ENCODE results near the gene ITGA2B.

The ITGA2B gene

DNA sequence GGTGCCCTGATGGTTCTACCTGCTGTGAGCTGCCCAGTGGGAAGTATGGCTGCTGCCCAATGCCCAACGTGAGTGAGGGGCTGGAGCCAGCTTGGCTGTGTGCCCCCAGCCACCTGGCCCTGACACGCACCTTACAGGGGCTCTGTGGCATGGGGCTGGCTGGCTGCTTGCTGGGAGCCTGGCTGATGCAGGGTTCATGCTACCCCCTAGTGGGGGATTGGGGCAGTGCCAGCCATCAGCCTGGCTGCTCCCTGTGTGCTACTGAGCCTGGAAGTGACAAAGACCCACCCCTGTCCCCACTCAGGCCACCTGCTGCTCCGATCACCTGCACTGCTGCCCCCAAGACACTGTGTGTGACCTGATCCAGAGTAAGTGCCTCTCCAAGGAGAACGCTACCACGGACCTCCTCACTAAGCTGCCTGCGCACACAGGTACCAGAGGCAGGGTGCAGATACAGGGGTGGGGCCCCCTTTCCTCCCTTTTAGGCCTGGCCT, 38.7 kb downstream of the ITGA2B start:
- H3K36me3 ChIP-seq (ENCODE audit: insufficient read depth, low read length), result no peaks in the 10 kb centered on the region
- H3K4me3 ChIP-seq (ENCODE audit: low read depth, low read length, poor library complexity, severe bottlenecking), result no peak overlapping the region
- H3K4me1 ChIP-seq (ENCODE audit: insufficient read depth, low read length, severe bottlenecking), result peaks cover 31% of the 10 kb centered on the region
- no peaks in the 10 kb centered on the region for H3F3A ChIP-seq (ENCODE audit: insufficient read depth, low read length)
- no peak overlapping the region for H3K27ac ChIP-seq (ENCODE audit: low read depth, low read length, poor library complexity, severe bottlenecking)
- TF ChIP-seq, protein P1, sequence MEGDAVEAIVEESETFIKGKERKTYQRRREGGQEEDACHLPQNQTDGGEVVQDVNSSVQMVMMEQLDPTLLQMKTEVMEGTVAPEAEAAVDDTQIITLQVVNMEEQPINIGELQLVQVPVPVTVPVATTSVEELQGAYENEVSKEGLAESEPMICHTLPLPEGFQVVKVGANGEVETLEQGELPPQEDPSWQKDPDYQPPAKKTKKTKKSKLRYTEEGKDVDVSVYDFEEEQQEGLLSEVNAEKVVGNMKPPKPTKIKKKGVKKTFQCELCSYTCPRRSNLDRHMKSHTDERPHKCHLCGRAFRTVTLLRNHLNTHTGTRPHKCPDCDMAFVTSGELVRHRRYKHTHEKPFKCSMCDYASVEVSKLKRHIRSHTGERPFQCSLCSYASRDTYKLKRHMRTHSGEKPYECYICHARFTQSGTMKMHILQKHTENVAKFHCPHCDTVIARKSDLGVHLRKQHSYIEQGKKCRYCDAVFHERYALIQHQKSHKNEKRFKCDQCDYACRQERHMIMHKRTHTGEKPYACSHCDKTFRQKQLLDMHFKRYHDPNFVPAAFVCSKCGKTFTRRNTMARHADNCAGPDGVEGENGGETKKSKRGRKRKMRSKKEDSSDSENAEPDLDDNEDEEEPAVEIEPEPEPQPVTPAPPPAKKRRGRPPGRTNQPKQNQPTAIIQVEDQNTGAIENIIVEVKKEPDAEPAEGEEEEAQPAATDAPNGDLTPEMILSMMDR (IDR thresholded peaks at IDR 0.05; ENCODE audit: low read length), result peak; percentile 78
- TF ChIP-seq EZH2 (IDR thresholded peaks at IDR 0.05; ENCODE audit: borderline replicate concordance, low read length), result no peak
- no peak overlapping the region for H3K9ac ChIP-seq (ENCODE audit: low read length)
- H3K9me2 ChIP-seq (ENCODE audit: low read depth, low read length), result no peaks in the 10 kb centered on the region
- no peaks in the 10 kb centered on the region for H3K79me2 ChIP-seq (ENCODE audit: insufficient read depth, low read length)
- H4K20me1 ChIP-seq (ENCODE audit: insufficient read depth, low read length), result no peaks in the 10 kb centered on the region
- H3K4me2 ChIP-seq (ENCODE audit: low read length), result no peak overlapping the region
- no peaks in the 10 kb centered on the region for H3K9me3 ChIP-seq (ENCODE audit: low read length)
- no peak overlapping the region for H2AFZ ChIP-seq (ENCODE audit: low read length)
- no peaks in the 10 kb centered on the region; the same call in 1 of the 2 replicates for H3K27me3 ChIP-seq (ENCODE audit: insufficient read depth, low read length)

DNA sequence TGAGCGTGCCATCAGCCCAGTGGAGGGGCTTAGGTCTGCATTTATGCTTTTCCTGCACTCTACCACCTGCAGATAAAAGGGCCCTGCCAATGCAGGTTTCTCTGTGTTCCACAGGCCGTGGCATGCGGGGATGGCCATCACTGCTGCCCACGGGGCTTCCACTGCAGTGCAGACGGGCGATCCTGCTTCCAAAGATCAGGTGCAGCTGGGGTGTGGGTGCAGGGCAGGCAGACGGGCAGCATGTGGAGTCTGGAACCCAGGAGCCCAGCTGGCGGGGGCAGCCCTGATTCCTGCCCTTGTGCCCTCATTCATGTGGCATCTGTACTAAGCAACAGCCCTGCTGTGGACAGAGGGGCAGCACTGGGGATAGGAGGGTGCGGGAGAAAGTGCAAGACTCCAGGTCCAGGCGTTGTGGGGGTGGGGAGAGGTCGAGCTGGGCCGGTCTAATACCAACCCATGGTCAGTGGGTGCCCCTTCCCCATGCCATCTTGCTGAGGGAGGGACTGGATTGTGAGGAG, 39.8 kb downstream of the ITGA2B start:
- Histone ChIP-seq H3K4me2 (ENCODE audit: low read length) (no peak overlapping the region), H4K20me1 (ENCODE audit: insufficient read depth, low read length) (no peaks in the 10 kb centered on the region), H2AFZ (ENCODE audit: low read length) (no peak overlapping the region), H3K36me3 (ENCODE audit: insufficient read depth, low read length) (no peaks in the 10 kb centered on the region), H3K4me1 (ENCODE audit: insufficient read depth, low read length, severe bottlenecking) (peaks cover 37% of the 10 kb centered on the region), H3K27me3 (ENCODE audit: insufficient read depth, low read length) (no peaks in the 10 kb centered on the region), H3K79me2 (ENCODE audit: insufficient read depth, low read length) (no peaks in the 10 kb centered on the region), H3K9me3 (ENCODE audit: low read length) (no peaks in the 10 kb centered on the region), H3K9me2 (ENCODE audit: low read depth, low read length) (no peaks in the 10 kb centered on the region), H3K9ac (ENCODE audit: low read length) (no peak overlapping the region), H3K27ac (ENCODE audit: low read depth, low read length, poor library complexity, severe bottlenecking) (no peak overlapping the region), H3F3A (ENCODE audit: insufficient read depth, low read length) (no peaks in the 10 kb centered on the region), H3K4me3 (ENCODE audit: low read depth, low read length, poor library complexity, severe bottlenecking) (no peak overlapping the region)
- no peak for TF ChIP-seq EZH2 (IDR thresholded peaks at IDR 0.05; ENCODE audit: borderline replicate concordance, low read length)
- TF ChIP-seq, protein P1 (IDR thresholded peaks at IDR 0.05; ENCODE audit: low read length), result no peak

- H4K20me1 ChIP-seq (ENCODE audit: insufficient read depth, low read length), result no peaks in the 10 kb centered on the region
- TF ChIP-seq, protein P1 (IDR thresholded peaks at IDR 0.05; ENCODE audit: low read length), result no peak
- no peak for TF ChIP-seq EZH2 (IDR thresholded peaks at IDR 0.05; ENCODE audit: borderline replicate concordance, low read length)
- H3K27me3 ChIP-seq (ENCODE audit: insufficient read depth, low read length), result no peaks in the 10 kb centered on the region
- H3K9me2 ChIP-seq (ENCODE audit: low read depth, low read length), result no peaks in the 10 kb centered on the region
- H3K4me2 ChIP-seq (ENCODE audit: low read length), result no peak overlapping the region
- H3K4me1 ChIP-seq (ENCODE audit: insufficient read depth, low read length, severe bottlenecking), result peaks cover 39% of the 10 kb centered on the region
- H3F3A ChIP-seq (ENCODE audit: insufficient read depth, low read length), result no peaks in the 10 kb centered on the region
- no peaks in the 10 kb centered on the region for H3K36me3 ChIP-seq (ENCODE audit: insufficient read depth, low read length)
- H2AFZ ChIP-seq (ENCODE audit: low read length), result no peak overlapping the region
- no peaks in the 10 kb centered on the region for H3K9me3 ChIP-seq (ENCODE audit: low read length)
- H3K9ac ChIP-seq (ENCODE audit: low read length), result no peak overlapping the region
- no peaks in the 10 kb centered on the region for H3K79me2 ChIP-seq (ENCODE audit: insufficient read depth, low read length)
- H3K27ac ChIP-seq (ENCODE audit: low read depth, low read length, poor library complexity, severe bottlenecking), result no peak overlapping the region
- no peak overlapping the region for H3K4me3 ChIP-seq (ENCODE audit: low read depth, low read length, poor library complexity, severe bottlenecking)
Measured at GRCh38 chr17:44348988-44349364, 40.5 kb downstream of the ITGA2B start.
